ENCODE data around the gene PALLD.
"Not testable (repeated sequence)": the region's sequence is repeated elsewhere in the genome, so short reads cannot be mapped to it uniquely, and the experiment has no call there.

The PALLD gene

DNA sequence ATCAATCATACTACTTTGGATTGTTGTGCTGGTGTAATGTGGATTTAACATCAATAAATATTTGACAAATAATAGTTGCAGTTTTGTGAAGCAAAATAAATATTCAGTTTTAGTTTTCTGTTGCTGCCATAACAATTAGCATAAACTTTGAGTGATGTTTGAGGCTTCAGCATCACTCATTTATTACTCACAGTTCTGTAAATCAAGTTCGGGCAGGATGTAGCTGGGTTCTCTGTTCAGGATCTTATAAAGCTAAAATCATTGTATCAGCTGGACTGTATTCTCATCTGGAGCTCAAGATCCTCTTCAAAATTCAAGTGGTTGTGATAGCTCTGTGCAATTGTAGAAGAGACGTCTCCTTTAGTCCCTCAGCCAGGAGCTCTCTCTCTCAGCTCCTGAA is 431.5 kb downstream of the PALLD start:
- no peak overlapping the region for H3K4me3 ChIP-seq (ENCODE audit: low read depth, low read length)
- H3K4me1 ChIP-seq (ENCODE audit: control insufficient read depth, insufficient read depth, low read length) = peaks cover 5% of the 10 kb centered on the region
- H3K9me3 ChIP-seq (ENCODE audit: control insufficient read depth, insufficient read depth, low read length) = no peaks in the 10 kb centered on the region
- H3K27ac ChIP-seq (ENCODE audit: low read depth, low read length) = no peak overlapping the region
- H3K9ac ChIP-seq (ENCODE audit: low read depth, low read length) = no peak overlapping the region
- H3K36me3 ChIP-seq (ENCODE audit: control insufficient read depth, insufficient read depth, low read length) = peaks cover 45% of the 10 kb centered on the region
- H3K27me3 ChIP-seq (ENCODE audit: control insufficient read depth, insufficient read depth, low read length) = no peaks in the 10 kb centered on the region

DNA sequence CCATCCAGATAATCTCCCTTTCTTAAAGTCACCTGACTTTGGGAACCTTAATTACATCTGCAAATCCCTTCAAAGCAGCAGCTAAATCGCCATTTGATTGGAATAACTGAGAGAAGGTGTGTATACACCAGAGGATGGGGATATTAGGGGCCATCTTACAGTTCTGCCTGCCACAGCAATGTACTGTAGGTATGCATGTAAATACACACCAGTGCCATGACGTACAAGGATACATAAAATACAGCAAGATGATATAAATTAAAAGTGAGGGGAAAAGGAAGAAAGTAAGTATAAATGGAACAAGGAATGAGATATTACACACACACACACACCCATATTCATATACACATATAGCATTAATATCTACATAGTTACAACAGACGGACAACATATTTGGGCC is 432.0 kb downstream of the PALLD start:
- H3K4me1 ChIP-seq (ENCODE audit: control insufficient read depth, insufficient read depth, low read length) = peaks cover 1% of the 10 kb centered on the region; the same call in 1 of the 2 replicates
- H3K9ac ChIP-seq (ENCODE audit: low read depth, low read length) = no peak overlapping the region
- no peaks in the 10 kb centered on the region for H3K27me3 ChIP-seq (ENCODE audit: control insufficient read depth, insufficient read depth, low read length)
- H3K9me3 ChIP-seq (ENCODE audit: control insufficient read depth, insufficient read depth, low read length) = no peaks in the 10 kb centered on the region
- no peak overlapping the region for H3K27ac ChIP-seq (ENCODE audit: low read depth, low read length)
- peaks cover 45% of the 10 kb centered on the region for H3K36me3 ChIP-seq (ENCODE audit: control insufficient read depth, insufficient read depth, low read length)
- no peak overlapping the region for H3K4me3 ChIP-seq (ENCODE audit: low read depth, low read length)

- H3K27ac ChIP-seq (ENCODE audit: low read depth, low read length) = no peak overlapping the region
- no peaks in the 10 kb centered on the region for H3K9me3 ChIP-seq (ENCODE audit: control insufficient read depth, insufficient read depth, low read length)
- H3K9ac ChIP-seq (ENCODE audit: low read depth, low read length) = no peak overlapping the region
- no peaks in the 10 kb centered on the region for H3K27me3 ChIP-seq (ENCODE audit: control insufficient read depth, insufficient read depth, low read length)
- no peak overlapping the region for H3K4me3 ChIP-seq (ENCODE audit: low read depth, low read length)
- H3K36me3 ChIP-seq (ENCODE audit: control insufficient read depth, insufficient read depth, low read length) = peaks cover 31% of the 10 kb centered on the region
- H3K4me1 ChIP-seq (ENCODE audit: control insufficient read depth, insufficient read depth, low read length) = no peaks in the 10 kb centered on the region
These were observed 433.8 kb downstream of the PALLD start for GRCh38 chr4:168930413-168931196.

DNA sequence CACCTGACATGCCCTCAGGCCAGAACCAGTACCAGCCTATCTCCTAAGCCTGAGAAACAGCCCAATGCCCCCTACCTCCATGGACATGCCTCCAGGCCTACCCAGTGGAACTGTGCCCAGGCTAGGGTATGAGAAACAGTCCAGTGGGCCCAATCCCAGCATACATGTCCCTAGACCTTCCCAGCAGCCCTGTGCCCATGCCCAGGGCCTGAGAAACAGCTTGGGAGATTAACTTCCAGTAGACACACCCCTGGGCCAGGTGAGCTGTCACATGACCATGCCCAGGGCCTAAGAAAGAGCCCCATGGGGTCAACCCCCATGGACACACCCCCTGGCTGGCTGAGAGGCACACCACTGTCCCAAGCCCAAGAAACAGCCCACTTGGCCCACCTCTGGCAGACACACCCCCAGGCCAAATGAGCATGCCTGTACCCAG is 434.4 kb downstream of the PALLD start:
- H3K9ac ChIP-seq (ENCODE audit: low read depth, low read length) = no peak overlapping the region
- H3K27ac ChIP-seq (ENCODE audit: low read depth, low read length) = no peak overlapping the region
- H3K27me3 ChIP-seq (ENCODE audit: control insufficient read depth, insufficient read depth, low read length) = no peaks in the 10 kb centered on the region
- no peaks in the 10 kb centered on the region for H3K4me1 ChIP-seq (ENCODE audit: control insufficient read depth, insufficient read depth, low read length)
- no peaks in the 10 kb centered on the region for H3K9me3 ChIP-seq (ENCODE audit: control insufficient read depth, insufficient read depth, low read length)
- H3K4me3 ChIP-seq (ENCODE audit: low read depth, low read length) = no peak overlapping the region
- peaks cover 25% of the 10 kb centered on the region for H3K36me3 ChIP-seq (ENCODE audit: control insufficient read depth, insufficient read depth, low read length)

GRCh38 chr4:168932138-168932537 is 435.3 kb downstream of the PALLD start:
- Histone ChIP-seq H3K4me3 (ENCODE audit: low read depth, low read length) (no peak overlapping the region), H3K9ac (ENCODE audit: low read depth, low read length) (no peak overlapping the region), H3K9me3 (ENCODE audit: control insufficient read depth, insufficient read depth, low read length) (no peaks in the 10 kb centered on the region), H3K4me1 (ENCODE audit: control insufficient read depth, insufficient read depth, low read length) (no peaks in the 10 kb centered on the region), H3K27me3 (ENCODE audit: control insufficient read depth, insufficient read depth, low read length) (no peaks in the 10 kb centered on the region), H3K27ac (ENCODE audit: low read depth, low read length) (no peak overlapping the region), H3K36me3 (ENCODE audit: control insufficient read depth, insufficient read depth, low read length) (peaks cover 15% of the 10 kb centered on the region)

DNA sequence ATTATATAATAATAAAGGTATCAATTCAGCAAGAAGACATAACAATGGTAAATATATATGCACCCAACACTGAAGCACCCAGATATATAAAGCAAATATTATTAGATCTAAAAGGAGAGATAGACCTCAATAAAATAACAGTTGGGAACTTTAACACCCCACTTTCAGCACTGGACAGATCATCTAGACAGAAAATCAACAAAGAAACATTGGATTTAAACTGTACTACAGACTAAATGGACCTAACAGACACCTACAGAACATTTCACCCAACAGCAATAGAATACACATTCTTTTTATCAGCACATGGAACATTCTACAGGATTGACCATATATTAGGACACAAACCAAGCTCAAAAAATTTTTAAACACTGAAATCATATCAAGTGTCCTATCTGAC is 436.6 kb downstream of the PALLD start:
- Histone ChIP-seq H3K27ac (ENCODE audit: low read depth, low read length) (no peak overlapping the region), H3K9me3 (ENCODE audit: control insufficient read depth, insufficient read depth, low read length) (no peaks in the 10 kb centered on the region), H3K36me3 (ENCODE audit: control insufficient read depth, insufficient read depth, low read length) (0 out of 2 replicates have a peak, but pooled peaks cover 6% of the 10 kb centered on the region), H3K4me1 (ENCODE audit: control insufficient read depth, insufficient read depth, low read length) (no peaks in the 10 kb centered on the region), H3K9ac (ENCODE audit: low read depth, low read length) (no peak overlapping the region), H3K27me3 (ENCODE audit: control insufficient read depth, insufficient read depth, low read length) (no peaks in the 10 kb centered on the region), H3K4me3 (ENCODE audit: low read depth, low read length) (no peak overlapping the region)

DNA sequence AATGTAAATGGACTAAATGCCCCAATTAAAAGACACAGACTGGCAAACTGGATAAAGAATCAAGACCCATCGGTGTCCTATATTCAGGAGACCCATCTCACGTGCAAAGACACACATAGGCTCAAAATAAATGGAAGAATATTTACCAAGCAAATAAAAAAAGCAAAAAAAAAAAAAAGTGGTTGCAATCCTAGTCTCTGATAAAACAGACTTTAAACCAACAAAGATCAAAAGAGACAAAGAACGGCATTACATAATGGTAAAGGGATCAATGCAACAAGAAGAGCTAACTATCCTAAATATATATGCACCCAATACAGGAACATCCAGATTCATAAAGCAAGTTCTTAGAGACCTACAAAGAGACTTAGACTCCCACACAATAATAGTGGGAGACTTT is 440.6 kb downstream of the PALLD start:
- H3K4me1 ChIP-seq (ENCODE audit: control insufficient read depth, insufficient read depth, low read length); H3K4me3 ChIP-seq (ENCODE audit: low read depth, low read length); H3K9ac ChIP-seq (ENCODE audit: low read depth, low read length); H3K9me3 ChIP-seq (ENCODE audit: control insufficient read depth, insufficient read depth, low read length); H3K36me3 ChIP-seq (ENCODE audit: control insufficient read depth, insufficient read depth, low read length); H3K27ac ChIP-seq (ENCODE audit: low read depth, low read length); H3K27me3 ChIP-seq (ENCODE audit: control insufficient read depth, insufficient read depth, low read length): not testable (repeated sequence)

DNA sequence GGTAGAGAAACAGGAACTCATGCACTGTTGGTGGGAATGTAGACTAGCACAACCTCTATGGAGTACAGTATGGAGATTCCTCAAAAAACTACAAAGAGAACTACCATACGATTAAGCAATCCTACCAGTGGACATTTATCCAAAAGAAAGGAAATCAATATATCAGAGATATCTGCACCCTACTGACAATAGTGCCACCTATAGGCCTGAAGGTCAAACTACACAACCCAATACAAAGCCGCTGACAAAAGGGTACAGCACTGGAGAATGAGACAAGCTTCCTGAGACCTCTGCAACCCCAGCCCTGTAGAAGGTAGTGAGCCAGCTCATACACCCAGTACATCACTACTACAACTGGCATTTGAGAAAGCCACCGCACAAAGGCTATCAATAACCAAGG is 446.1 kb downstream of the PALLD start:
- Histone ChIP-seq H3K27me3 (ENCODE audit: control insufficient read depth, insufficient read depth, low read length) (no peaks in the 10 kb centered on the region), H3K9me3 (ENCODE audit: control insufficient read depth, insufficient read depth, low read length) (no peaks in the 10 kb centered on the region), H3K27ac (ENCODE audit: low read depth, low read length) (no peak overlapping the region), H3K9ac (ENCODE audit: low read depth, low read length) (no peak overlapping the region), H3K36me3 (ENCODE audit: control insufficient read depth, insufficient read depth, low read length) (no peaks in the 10 kb centered on the region), H3K4me1 (ENCODE audit: control insufficient read depth, insufficient read depth, low read length) (0 out of 2 replicates have a peak, but pooled peaks cover 2% of the 10 kb centered on the region), H3K4me3 (ENCODE audit: low read depth, low read length) (no peak overlapping the region)

GRCh38 chr4:168945291-168945690 is 448.4 kb downstream of the PALLD start:
- Histone ChIP-seq H3K27me3 (ENCODE audit: control insufficient read depth, insufficient read depth, low read length) (no peaks in the 10 kb centered on the region), H3K27ac (ENCODE audit: low read depth, low read length) (no peak overlapping the region), H3K36me3 (ENCODE audit: control insufficient read depth, insufficient read depth, low read length) (no peaks in the 10 kb centered on the region), H3K9me3 (ENCODE audit: control insufficient read depth, insufficient read depth, low read length) (no peaks in the 10 kb centered on the region), H3K4me1 (ENCODE audit: control insufficient read depth, insufficient read depth, low read length) (0 out of 2 replicates have a peak, but pooled peaks cover 2% of the 10 kb centered on the region), H3K4me3 (ENCODE audit: low read depth, low read length) (no peak overlapping the region), H3K9ac (ENCODE audit: low read depth, low read length) (no peak overlapping the region)

- H3K9me3 ChIP-seq (ENCODE audit: control insufficient read depth, insufficient read depth, low read length); H3K27ac ChIP-seq (ENCODE audit: low read depth, low read length); H3K36me3 ChIP-seq (ENCODE audit: control insufficient read depth, insufficient read depth, low read length); H3K9ac ChIP-seq (ENCODE audit: low read depth, low read length); H3K27me3 ChIP-seq (ENCODE audit: control insufficient read depth, insufficient read depth, low read length); H3K4me1 ChIP-seq (ENCODE audit: control insufficient read depth, insufficient read depth, low read length); H3K4me3 ChIP-seq (ENCODE audit: low read depth, low read length): not testable (repeated sequence)
These were observed 456.0 kb downstream of the PALLD start for GRCh38 chr4:168952821-168953246.

DNA sequence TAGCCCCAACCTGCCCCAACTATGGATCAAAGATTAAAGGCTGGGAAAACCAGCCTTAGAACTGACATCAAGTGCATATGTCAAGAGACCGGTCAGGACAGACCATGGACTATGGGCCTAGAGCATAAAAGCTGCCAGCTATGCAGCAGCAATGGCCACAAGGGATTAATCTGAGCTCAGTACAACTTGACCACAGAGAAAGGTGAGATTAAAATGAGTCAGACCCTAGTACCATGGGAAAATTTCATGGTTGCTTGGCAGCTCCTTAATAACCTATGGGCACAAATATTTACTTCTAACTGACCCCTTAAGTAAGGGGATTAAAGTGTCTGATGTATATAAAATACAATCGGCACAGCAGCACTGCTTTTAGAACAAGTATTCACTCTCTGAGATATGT is 458.8 kb downstream of the PALLD start:
- Histone ChIP-seq H3K9ac (ENCODE audit: low read depth, low read length) (no peak overlapping the region), H3K27me3 (ENCODE audit: control insufficient read depth, insufficient read depth, low read length) (no peaks in the 10 kb centered on the region), H3K4me3 (ENCODE audit: low read depth, low read length) (no peak overlapping the region), H3K4me1 (ENCODE audit: control insufficient read depth, insufficient read depth, low read length) (no peaks in the 10 kb centered on the region), H3K36me3 (ENCODE audit: control insufficient read depth, insufficient read depth, low read length) (no peaks in the 10 kb centered on the region), H3K9me3 (ENCODE audit: control insufficient read depth, insufficient read depth, low read length) (peaks cover 6% of the 10 kb centered on the region), H3K27ac (ENCODE audit: low read depth, low read length) (no peak overlapping the region)

Data from HUES48 (cell line).